Activated T-helper 2 cell treated with anti-CD3 and anti-CD28 coated beads, Interferon-gamma antibody, Interleukin-2, Interleukin-4, amounts not matched to agents 10 μg/mL and 5 μg/mL and 100 μg/mL, durations not matched to agents 14 hours and 24 hours and 36 hours (primary cell): ENCODE data around the gene SLC12A7. TPM values are rescaled to one million over a fixed set of nuclear protein-coding genes. Genes with fewer than 3 reads are reported as not detected.
"Not testable (repeated sequence)": the region's sequence is repeated elsewhere in the genome, so short reads cannot be mapped to it uniquely, and the experiment has no call there.

Source experiments
- DNase-seq: peaks from one replicate; pipeline ENCODE4 v3.0.0; 2021; ENCODE audit warnings: low spot score
- H3K27ac Mint-ChIP-seq: one replicate; pipeline ENCODE4 v1.8.0; 2021; ENCODE audit warnings: mixed read lengths
- H3K27me3 Mint-ChIP-seq: one replicate; pipeline ENCODE4 v1.8.0; 2021; ENCODE audit warnings: low read depth, mixed read lengths
- H3K36me3 Mint-ChIP-seq: one replicate; pipeline ENCODE4 v1.8.0; 2021; ENCODE audit warnings: low read depth, mixed read lengths
- H3K4me1 Mint-ChIP-seq: one replicate; pipeline ENCODE4 v1.8.0; 2021; ENCODE audit warnings: low read depth, mixed read lengths
- H3K4me3 Mint-ChIP-seq: one replicate; pipeline ENCODE4 v1.8.0; 2021; ENCODE audit warnings: low read depth, mild to moderate bottlenecking, moderate library complexity, mixed read lengths
- H3K9me3 Mint-ChIP-seq: one replicate; pipeline ENCODE4 v1.8.0; 2021; ENCODE audit warnings: mixed read lengths
- intact Hi-C: fragments of 100-400 bp; cut with micrococcal nuclease; formaldehyde crosslinking; loops from one replicate; pipeline ENCODE4 v1.15.1; 2023
- total RNA-seq: library from RNA; stranded (reverse); gene quantifications from 2 replicates; pipeline ENCODE4 v1.2.3, GENCODE V29; 2022

The SLC12A7 gene
- total RNA-seq, 1 donor from 2014 or later: 31.9 TPM

DNA sequence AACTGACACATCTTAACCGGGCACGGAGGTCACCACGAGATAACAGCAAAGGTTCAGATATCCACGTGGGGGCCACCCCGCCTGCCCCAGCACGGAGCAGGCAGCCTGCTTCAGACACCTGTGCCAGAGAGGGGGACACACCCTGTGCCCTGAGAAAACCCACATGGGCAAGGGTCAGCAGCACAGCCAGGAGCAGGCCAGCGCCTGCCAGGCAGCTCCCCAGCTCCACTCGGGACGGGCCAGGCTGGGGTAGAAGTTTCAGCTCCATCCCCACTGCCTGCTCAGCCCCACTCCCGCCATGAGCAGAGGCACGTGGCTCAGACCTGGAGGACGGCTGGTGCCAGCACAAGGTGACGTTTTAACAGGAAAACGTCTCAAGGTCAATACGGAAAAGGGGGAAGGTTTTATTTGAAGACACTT, 22.2 kb downstream of the SLC12A7 start:
- peaks cover 17% of the 10 kb centered on the region for H3K36me3 Mint-ChIP-seq
- H3K27ac Mint-ChIP-seq: no peak overlapping the region
- H3K4me3 Mint-ChIP-seq: no peak overlapping the region
- no peaks in the 10 kb centered on the region for H3K4me1 Mint-ChIP-seq
- no peak for DNase-seq
- no peaks in the 10 kb centered on the region for H3K9me3 Mint-ChIP-seq
- intact Hi-C loops: no loop called here
- no peaks in the 10 kb centered on the region for H3K27me3 Mint-ChIP-seq

DNA sequence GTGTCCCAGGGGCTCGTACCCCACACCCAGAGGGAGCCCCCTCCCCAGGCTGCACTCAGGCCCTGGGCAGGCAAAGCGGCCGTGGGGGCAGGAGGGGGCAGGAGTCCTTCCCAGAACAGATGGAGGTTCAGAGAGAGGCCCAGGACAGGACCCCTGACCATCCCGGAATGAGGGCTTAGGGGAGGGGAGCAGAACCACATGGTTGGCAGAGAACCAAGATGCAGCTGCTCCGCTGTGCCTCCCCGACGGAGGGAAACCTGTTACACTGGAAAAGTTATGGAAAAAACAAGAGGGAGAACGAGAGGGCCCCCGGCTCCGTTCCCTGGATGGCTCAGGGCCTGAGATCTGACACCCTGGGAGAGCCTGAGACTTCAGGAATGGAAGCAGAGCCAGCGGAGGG, 22.7 kb downstream of the SLC12A7 start:
- no peak overlapping the region for H3K4me3 Mint-ChIP-seq
- no peak overlapping the region for H3K27ac Mint-ChIP-seq
- DNase-seq: no peak
- intact Hi-C loops: no loop called here
- H3K9me3 Mint-ChIP-seq: no peaks in the 10 kb centered on the region
- no peaks in the 10 kb centered on the region for H3K27me3 Mint-ChIP-seq
- H3K36me3 Mint-ChIP-seq: peaks cover 18% of the 10 kb centered on the region
- no peaks in the 10 kb centered on the region for H3K4me1 Mint-ChIP-seq

DNA sequence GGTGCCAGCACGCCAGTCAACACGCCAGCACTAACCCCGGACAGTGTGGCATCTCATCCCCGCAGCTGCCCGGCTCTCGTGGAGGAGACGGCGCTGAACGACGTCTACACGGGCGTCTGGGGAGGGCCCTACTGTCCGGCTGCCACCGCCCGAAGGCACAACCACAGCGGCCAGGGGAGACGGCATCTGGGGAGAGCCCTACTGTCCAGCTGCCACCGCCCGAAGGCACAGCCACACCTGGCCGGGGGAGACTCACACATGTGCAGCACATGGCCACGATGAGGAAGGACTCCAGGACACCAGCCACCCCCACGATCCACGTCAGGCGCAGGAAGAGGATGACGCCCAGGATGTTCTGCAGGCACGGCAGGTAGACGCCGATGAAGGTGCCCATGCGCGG, 23.1 kb downstream of the SLC12A7 start:
- intact Hi-C loops: no loop called here
- no peaks in the 10 kb centered on the region for H3K4me1 Mint-ChIP-seq
- H3K9me3 Mint-ChIP-seq: no peaks in the 10 kb centered on the region
- H3K27me3 Mint-ChIP-seq: no peaks in the 10 kb centered on the region
- DNase-seq: no peak
- H3K36me3 Mint-ChIP-seq: peaks cover 18% of the 10 kb centered on the region
- no peak overlapping the region for H3K27ac Mint-ChIP-seq
- H3K4me3 Mint-ChIP-seq: no peak overlapping the region

DNA sequence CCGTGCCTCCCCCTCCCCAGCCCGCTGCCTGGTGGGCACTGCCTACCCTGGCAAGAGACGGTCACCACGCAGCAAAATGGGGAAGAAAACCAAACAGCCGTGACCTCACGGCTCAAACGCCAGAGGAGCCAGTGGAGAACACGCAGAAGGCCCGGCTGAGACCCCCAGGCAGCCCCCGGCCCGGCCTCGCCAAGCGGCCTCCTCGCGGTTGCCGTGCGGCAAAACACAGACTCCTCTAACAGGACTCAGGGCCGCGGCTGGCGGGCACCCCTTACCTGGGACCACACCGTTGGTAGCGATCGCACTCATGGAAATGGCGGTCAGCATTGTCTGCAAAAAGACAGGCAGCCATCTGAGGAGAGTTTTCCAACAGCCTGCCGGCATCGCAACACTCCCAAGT, 23.8 kb downstream of the SLC12A7 start:
- Mint-ChIP-seq H3K27ac (no peak overlapping the region), H3K4me3 (no peak overlapping the region)

DNA sequence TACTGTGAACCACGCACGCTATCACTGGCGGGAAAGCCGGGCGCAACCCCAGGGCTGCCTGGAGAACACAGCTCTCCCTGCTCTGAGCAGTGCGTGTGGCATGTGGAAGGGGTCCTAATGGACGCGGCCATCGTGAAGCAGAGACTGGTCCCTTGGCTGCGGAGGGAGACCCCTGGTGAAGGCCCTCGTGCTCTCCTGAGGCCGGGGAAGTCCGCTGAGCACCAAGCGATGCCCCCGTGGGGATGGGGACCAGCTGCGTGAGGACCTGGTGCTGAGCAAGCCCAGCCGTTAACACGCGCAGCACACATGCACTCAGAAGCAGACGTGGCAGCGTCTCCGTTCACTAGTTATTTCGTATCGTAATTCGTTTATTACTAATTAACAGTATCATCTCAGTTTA, 24.4 kb downstream of the SLC12A7 start:
- intact Hi-C loops: no loop called here
- no peaks in the 10 kb centered on the region for H3K9me3 Mint-ChIP-seq
- no peak overlapping the region for H3K4me3 Mint-ChIP-seq
- peaks cover 22% of the 10 kb centered on the region for H3K36me3 Mint-ChIP-seq
- H3K4me1 Mint-ChIP-seq: no peaks in the 10 kb centered on the region
- no peak for DNase-seq
- no peaks in the 10 kb centered on the region for H3K27me3 Mint-ChIP-seq
- H3K27ac Mint-ChIP-seq: no peak overlapping the region

More for the DNA sequence above, 23.8 kb downstream of the SLC12A7 start:
- H3K36me3 Mint-ChIP-seq: peaks cover 25% of the 10 kb centered on the region
- intact Hi-C loops: no loop called here
- H3K9me3 Mint-ChIP-seq: no peaks in the 10 kb centered on the region
- no peaks in the 10 kb centered on the region for H3K27me3 Mint-ChIP-seq
- H3K4me1 Mint-ChIP-seq: no peaks in the 10 kb centered on the region
- DNase-seq: no peak

DNA sequence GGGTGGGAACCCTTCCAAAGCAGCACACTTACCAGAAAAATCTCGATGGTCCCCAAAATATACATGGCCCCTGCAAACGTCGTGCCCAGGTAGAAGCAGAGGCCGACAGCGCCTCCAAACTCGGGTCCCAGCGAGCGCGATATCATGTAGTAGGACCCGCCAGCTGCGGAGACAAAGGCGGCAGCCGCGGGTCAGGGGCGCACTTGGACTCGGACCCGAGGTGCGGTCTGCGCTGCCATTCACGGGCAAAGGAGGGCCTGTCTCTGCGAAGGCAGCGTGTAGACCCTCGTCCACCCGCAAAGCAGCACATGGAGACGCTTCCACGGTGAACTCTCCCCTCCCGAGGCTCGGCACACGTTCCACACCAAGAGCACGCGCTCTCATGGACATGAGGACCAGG, 25.0 kb downstream of the SLC12A7 start:
- intact Hi-C loops: no loop called here
- DNase-seq: no peak
- Mint-ChIP-seq H3K27me3 (no peaks in the 10 kb centered on the region), H3K9me3 (no peaks in the 10 kb centered on the region), H3K4me3 (no peak overlapping the region), H3K27ac (no peak overlapping the region), H3K4me1 (no peaks in the 10 kb centered on the region), H3K36me3 (peaks cover 21% of the 10 kb centered on the region)

DNA sequence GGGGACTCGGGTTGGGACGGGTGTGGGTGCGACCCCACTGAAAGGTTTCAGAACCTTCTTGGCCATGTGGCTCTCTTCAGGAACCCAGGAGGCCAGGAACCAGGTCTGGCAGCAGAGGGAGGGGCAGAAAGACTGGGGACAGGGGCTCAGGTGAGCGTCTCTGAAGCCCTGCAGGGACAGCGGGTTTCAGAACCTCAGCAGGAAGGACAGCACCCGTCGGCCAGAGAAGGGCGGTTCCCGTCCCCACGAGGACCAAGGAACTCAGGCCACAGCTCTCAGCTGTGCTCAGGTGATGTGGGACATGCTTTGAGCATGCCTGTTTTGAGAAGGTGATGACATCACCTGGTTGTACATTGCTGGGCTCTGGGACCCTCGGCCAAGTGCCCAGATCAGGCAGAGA, 25.7 kb downstream of the SLC12A7 start:
- intact Hi-C loops: no loop called here
- no peak for DNase-seq
- H3K27ac Mint-ChIP-seq: no peak overlapping the region
- H3K36me3 Mint-ChIP-seq: peaks cover 28% of the 10 kb centered on the region
- H3K4me3 Mint-ChIP-seq: no peak overlapping the region
- no peaks in the 10 kb centered on the region for H3K4me1 Mint-ChIP-seq
- H3K27me3 Mint-ChIP-seq: no peaks in the 10 kb centered on the region
- H3K9me3 Mint-ChIP-seq: no peaks in the 10 kb centered on the region

DNA sequence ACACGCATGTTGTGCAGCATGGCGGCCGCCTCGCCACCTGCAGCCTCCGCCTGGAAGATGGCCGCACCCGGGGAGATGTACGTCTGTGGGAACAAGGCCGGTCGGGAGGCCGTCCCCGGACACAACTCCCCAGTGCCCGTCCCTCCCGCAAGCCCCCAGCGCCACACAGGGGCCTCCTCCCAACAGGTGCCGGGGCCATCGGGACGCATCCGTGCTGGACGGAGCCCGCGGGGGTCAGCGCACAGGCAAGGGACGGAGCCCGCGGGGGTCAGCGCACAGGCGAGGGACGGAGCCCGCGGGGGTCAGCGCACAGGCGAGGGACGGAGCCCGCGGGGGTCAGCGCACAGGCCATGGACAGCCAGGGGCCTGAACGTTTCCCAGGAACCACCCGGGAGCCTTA, 26.5 kb downstream of the SLC12A7 start:
- DNase-seq: no peak
- Mint-ChIP-seq H3K4me1 (no peaks in the 10 kb centered on the region), H3K27ac (no peak overlapping the region), H3K36me3 (peaks cover 34% of the 10 kb centered on the region), H3K9me3 (no peaks in the 10 kb centered on the region), H3K27me3 (no peaks in the 10 kb centered on the region), H3K4me3 (no peak overlapping the region)
- intact Hi-C loops: no loop called here

DNA sequence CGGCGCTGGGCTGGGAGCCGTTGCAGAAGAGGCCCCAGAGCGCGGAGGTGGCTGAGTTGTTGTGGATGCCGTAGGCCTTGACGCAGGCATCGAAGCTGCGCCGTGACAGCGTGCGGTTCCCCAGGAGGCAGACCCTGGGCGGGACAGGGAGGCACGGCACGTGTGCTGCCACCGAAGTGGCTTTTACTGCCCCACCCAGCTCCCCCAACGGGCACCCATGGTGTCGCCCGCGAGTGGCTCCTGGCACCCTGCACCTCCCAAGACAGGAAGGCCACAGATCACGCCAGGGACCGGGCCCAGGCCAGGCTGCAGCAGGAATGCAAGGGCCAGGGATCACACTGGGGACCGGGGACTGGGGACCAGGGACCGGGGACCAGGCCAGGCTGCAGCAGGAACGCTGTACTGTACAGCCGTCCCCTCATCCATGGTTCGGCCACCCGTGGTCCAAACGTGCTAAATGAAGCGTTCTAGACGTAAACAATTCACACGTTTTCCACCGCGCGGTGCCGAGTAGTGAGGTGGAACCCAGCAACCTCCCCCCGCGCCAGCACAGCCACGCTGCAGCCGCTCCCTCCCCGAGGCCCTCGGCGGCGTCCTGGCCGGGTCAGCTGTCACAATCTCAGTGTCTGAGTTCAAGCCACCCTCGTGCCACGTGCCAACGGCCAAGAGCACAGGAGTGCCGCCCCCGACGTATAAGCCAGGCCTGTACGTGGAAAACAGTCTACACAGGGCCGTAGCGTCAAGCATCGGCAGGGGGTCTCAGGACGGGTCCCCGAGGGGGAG, 27.8 kb downstream of the SLC12A7 start:
- Mint-ChIP-seq H3K36me3 (peaks cover 41% of the 10 kb centered on the region), H3K27me3 (no peaks in the 10 kb centered on the region)

DNA sequence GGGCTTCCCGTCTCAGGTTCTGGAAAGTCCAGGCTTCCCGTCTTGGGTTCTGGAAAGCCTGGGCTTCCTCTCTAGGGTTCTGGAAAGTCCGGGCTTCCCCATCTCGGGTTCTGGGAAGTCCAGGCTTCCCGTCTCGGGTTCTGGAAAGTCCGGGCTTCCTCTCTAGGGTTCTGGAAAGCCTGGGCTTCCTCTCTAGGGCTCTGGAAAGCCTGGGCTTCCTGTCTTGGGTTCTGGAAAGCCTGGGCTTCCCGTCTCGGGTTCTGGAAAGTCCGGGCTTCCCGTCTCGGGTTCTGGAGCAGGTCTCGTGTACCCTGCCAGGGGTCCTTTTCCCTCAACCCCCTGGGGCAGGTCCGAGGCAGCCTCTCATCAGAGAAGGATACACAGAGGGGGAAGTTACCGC, 28.8 kb downstream of the SLC12A7 start:
- H3K27me3 Mint-ChIP-seq, H3K4me1 Mint-ChIP-seq, DNase-seq, H3K4me3 Mint-ChIP-seq, H3K27ac Mint-ChIP-seq, intact Hi-C loops, H3K9me3 Mint-ChIP-seq: not testable (repeated sequence)
- peaks cover 44% of the 10 kb centered on the region for H3K36me3 Mint-ChIP-seq

More for the DNA sequence above, 27.8 kb downstream of the SLC12A7 start:
- DNase-seq: no peak
- H3K9me3 Mint-ChIP-seq: no peaks in the 10 kb centered on the region
- no peak overlapping the region for H3K4me3 Mint-ChIP-seq
- no peak overlapping the region for H3K27ac Mint-ChIP-seq
- intact Hi-C loops: no loop called here
- H3K4me1 Mint-ChIP-seq: no peaks in the 10 kb centered on the region

DNA sequence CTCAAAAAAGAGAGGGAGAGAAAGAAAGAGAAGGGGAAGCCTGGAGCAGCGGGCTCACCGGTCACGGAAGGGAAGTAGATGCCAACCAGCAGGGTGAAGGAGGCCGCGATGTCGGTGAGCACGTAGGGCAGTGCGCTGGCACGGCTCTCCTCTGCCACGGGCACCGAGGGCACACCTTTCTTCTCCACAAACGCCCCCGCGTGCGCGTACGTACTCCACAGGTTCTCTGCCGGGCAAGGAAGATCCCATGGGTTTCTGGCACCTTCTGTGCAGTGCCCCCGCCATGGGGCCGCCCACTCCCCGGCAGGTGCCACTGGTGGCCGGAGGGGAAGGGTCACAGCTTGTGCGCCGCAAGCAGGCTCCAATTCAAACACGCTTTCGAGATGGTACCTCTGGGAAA, 30.3 kb downstream of the SLC12A7 start:
- Mint-ChIP-seq H3K36me3 (peaks cover 43% of the 10 kb centered on the region), H3K4me3 (no peak overlapping the region), H3K27ac (no peak overlapping the region), H3K27me3 (no peaks in the 10 kb centered on the region), H3K4me1 (no peaks in the 10 kb centered on the region), H3K9me3 (no peaks in the 10 kb centered on the region)
- DNase-seq: no peak
- intact Hi-C loops: no loop called here

DNA sequence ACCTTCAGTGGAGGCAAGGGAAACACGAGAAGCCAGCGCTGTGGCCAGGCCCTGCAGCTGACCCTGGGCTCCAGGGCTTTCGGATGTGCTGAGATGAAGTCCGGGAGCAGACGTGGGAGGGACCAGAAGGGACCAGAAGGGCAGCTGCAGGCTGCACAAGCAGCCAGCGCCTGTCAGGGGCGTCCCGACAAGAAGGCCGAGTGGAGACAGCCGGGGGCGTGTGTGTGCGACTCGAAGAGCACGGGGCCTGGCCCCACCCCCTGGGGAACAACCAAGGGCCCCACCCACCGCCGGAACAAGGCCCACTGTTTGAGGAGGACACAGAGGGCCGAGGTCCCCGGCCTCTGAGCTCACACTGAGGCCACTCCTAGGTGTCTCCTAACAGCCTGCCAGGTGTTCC, 31.4 kb downstream of the SLC12A7 start:
- no peak for DNase-seq
- Mint-ChIP-seq H3K4me3 (no peak overlapping the region), H3K27me3 (no peaks in the 10 kb centered on the region), H3K9me3 (no peaks in the 10 kb centered on the region), H3K36me3 (peaks cover 44% of the 10 kb centered on the region), H3K27ac (no peak overlapping the region), H3K4me1 (no peaks in the 10 kb centered on the region)
- intact Hi-C loops: no loop called here

DNA sequence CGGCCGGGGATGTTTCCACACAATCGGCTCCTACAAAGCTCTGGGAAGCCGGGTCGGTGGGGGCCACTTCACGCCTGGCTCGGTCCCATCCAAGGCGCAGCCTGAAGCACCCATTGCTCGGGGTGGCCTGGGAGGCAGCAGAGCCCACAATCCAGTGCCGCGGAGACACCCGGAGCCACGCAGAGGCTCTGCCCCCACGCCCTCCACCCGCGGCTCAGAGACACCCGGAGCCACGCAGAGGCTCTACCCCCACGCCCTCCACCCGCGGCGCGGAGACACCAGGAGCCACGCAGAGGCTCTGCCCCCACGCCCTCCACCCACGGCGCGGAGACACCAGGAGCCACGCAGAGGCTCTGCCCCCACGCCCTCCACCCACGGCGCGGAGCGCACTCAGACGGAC, 31.9 kb downstream of the SLC12A7 start:
- no peak overlapping the region for H3K27ac Mint-ChIP-seq
- intact Hi-C loops: no loop called here
- H3K4me1 Mint-ChIP-seq: no peaks in the 10 kb centered on the region

DNA sequence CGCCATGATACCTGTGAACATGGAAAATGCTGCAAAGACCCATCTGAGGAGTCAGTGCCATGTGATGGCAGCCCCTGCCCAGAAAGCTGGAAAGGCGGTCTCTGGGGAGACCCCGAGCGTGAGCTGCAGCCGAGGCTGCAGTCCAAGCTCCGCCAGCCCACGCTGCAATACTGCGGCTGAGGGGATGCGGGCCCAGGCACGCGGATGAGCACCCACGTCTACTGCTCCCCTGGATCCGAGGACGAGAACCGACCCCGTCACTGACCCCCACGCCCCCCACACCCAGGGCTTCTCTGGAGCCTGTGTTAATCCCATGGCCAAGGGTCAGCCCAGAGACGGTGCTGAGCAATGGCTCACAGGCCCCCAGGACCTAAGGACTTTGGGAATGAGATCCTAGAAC, 32.4 kb downstream of the SLC12A7 start:
- no peak for DNase-seq
- Mint-ChIP-seq H3K27me3 (no peaks in the 10 kb centered on the region), H3K9me3 (no peaks in the 10 kb centered on the region), H3K27ac (no peak overlapping the region), H3K4me1 (no peaks in the 10 kb centered on the region), H3K4me3 (no peak overlapping the region), H3K36me3 (peaks cover 39% of the 10 kb centered on the region)
- intact Hi-C loops: no loop called here

More for the DNA sequence above, 31.9 kb downstream of the SLC12A7 start:
- H3K27me3 Mint-ChIP-seq: no peaks in the 10 kb centered on the region
- no peak overlapping the region for H3K4me3 Mint-ChIP-seq
- DNase-seq: no peak
- H3K9me3 Mint-ChIP-seq: no peaks in the 10 kb centered on the region
- H3K36me3 Mint-ChIP-seq: peaks cover 44% of the 10 kb centered on the region
